Activated B cell treated with CpG ODN at 0.5 μM for 24 hours (primary cell): ENCODE measurements around the gene MED6. TPM values are rescaled to one million over a fixed set of nuclear protein-coding genes. Genes with fewer than 3 reads are reported as not detected.
A peak's percentile ranks its signal among the peaks of the same experiment; 100 is the strongest.

ENCODE experiments used
- ATAC-seq: fragments of 200-7000 bp; cut with Tn5 transposase; one replicate; pipeline ENCODE4 v1.10.0; 2021; ENCODE audit warnings: low read depth, mild to moderate bottlenecking, moderate library complexity
- CTCF ChIA-PET: fragments of 350-600 bp; sonication (Branson Sonifier 250); formaldehyde crosslinking; loops from one replicate; lab custom pipeline; 2021; ENCODE audit warnings: antibody characterized with exemption; lab: Charles Lee
- POLR2A ChIA-PET: fragments of 350-600 bp; sonication (Branson Sonifier 250); formaldehyde crosslinking; loops from one replicate; lab custom pipeline; 2021; ENCODE audit warnings: antibody characterized with exemption; lab: Charles Lee
- DNase-seq: peaks from one replicate; pipeline ENCODE4 v3.0.0; 2022
- H3K27ac Mint-ChIP-seq: one replicate; pipeline ENCODE4 v1.8.0; 2020; ENCODE audit warnings: mixed read lengths
- H3K27me3 Mint-ChIP-seq: one replicate; pipeline ENCODE4 v1.8.0; 2021; ENCODE audit warnings: mixed read lengths
- H3K36me3 Mint-ChIP-seq: one replicate; pipeline ENCODE4 v1.8.0; 2021; ENCODE audit warnings: low read depth, mixed read lengths
- H3K4me1 Mint-ChIP-seq: one replicate; pipeline ENCODE4 v1.8.0; 2021; ENCODE audit warnings: mixed read lengths
- H3K4me3 Mint-ChIP-seq: one replicate; pipeline ENCODE4 v1.8.0; 2020; ENCODE audit warnings: mild to moderate bottlenecking, mixed read lengths
- H3K9me3 Mint-ChIP-seq: one replicate; pipeline ENCODE4 v1.8.0; 2020; ENCODE audit warnings: mixed read lengths
- CTCF ChIP-seq: fragments of 200-600 bp; IDR thresholded peaks from one replicate; pipeline ENCODE4 v1.8.0; 2022; ENCODE audit warnings: antibody characterized with exemption, mild to moderate bottlenecking
- intact Hi-C: fragments of 100-400 bp; cut with micrococcal nuclease; formaldehyde crosslinking; loops from one replicate; pipeline ENCODE4 v1.15.1; 2024
- total RNA-seq: library from RNA; stranded (reverse); gene quantifications from 2 replicates; pipeline ENCODE4 v1.2.3, GENCODE V29; 2022

MED6 gene
- total RNA-seq, 1 donor from 2014 or later, result 50.5 TPM

GRCh38 chr14:70619708-70620107 is 19.3 kb upstream of the MED6 start:
- ChIA-PET CTCF (interaction anchor here (1.0 to 7.9 kb wide), 3 partner anchors 93 to 198 kb away, joined by 3 to 124 read pairs (median 14); no protein-coding TSS in a partner anchor), POLR2A (no interaction called here)
- no peak for DNase-seq
- Mint-ChIP-seq H3K27me3 (no peaks in the 10 kb centered on the region), H3K4me3 (no peak overlapping the region), H3K9me3 (no peaks in the 10 kb centered on the region), H3K27ac (no peak overlapping the region), H3K4me1 (peaks cover 11% of the 10 kb centered on the region), H3K36me3 (peaks cover 9% of the 10 kb centered on the region)
- no peak for TF ChIP-seq CTCF
- intact Hi-C loops, result no loop called here
- ATAC-seq, result no peak

GRCh38 chr14:70618314-70618713 is 17.9 kb upstream of the MED6 start:
- ATAC-seq (no peak), DNase-seq (no peak)
- H3K9me3 Mint-ChIP-seq, result no peaks in the 10 kb centered on the region
- H3K27ac Mint-ChIP-seq, result no peak overlapping the region
- no peaks in the 10 kb centered on the region for H3K27me3 Mint-ChIP-seq
- no peak for TF ChIP-seq CTCF
- H3K4me3 Mint-ChIP-seq, result no peak overlapping the region
- H3K4me1 Mint-ChIP-seq, result peaks cover 3% of the 10 kb centered on the region
- H3K36me3 Mint-ChIP-seq, result peaks cover 6% of the 10 kb centered on the region
- ChIA-PET CTCF (interaction anchor here (2.7 kb wide), 1 partner anchor 95 kb away, joined by 14 read pairs; no protein-coding TSS in a partner anchor), POLR2A (no interaction called here)
- intact Hi-C loops, result no loop called here

- ChIA-PET POLR2A (no interaction called here), CTCF (interaction anchor here (2.7 kb wide), 1 partner anchor 96 kb away, joined by 14 read pairs; no protein-coding TSS in a partner anchor)
- Mint-ChIP-seq H3K4me3 (no peak overlapping the region), H3K4me1 (no peaks in the 10 kb centered on the region), H3K27me3 (no peaks in the 10 kb centered on the region), H3K27ac (no peak overlapping the region), H3K9me3 (no peaks in the 10 kb centered on the region), H3K36me3 (peaks cover 3% of the 10 kb centered on the region)
- no peak for DNase-seq
- intact Hi-C loops, result no loop called here
- no peak for TF ChIP-seq CTCF
- ATAC-seq, result no peak
Observed at GRCh38 chr14:70616646-70617045, 16.2 kb upstream of the MED6 start.

- no peaks in the 10 kb centered on the region for H3K27me3 Mint-ChIP-seq
Observed at GRCh38 chr14:70611216-70611615, 10.8 kb upstream of the MED6 start.

GRCh38 chr14:70602254-70602653 is 1.8 kb upstream of the MED6 start:
- Mint-ChIP-seq H3K4me1 (peaks cover 43% of the 10 kb centered on the region), H3K36me3 (peaks cover 9% of the 10 kb centered on the region), H3K27ac (no peak overlapping the region), H3K27me3 (no peaks in the 10 kb centered on the region), H3K9me3 (no peaks in the 10 kb centered on the region), H3K4me3 (no peak overlapping the region)
- ATAC-seq (peak; percentile 29), DNase-seq (no peak)
- intact Hi-C loops, result no loop called here
- POLR2A ChIA-PET, result interaction anchor here (2.5 to 2.7 kb wide), 2 partner anchors 39 to 207 kb away, joined by 8 to 15 read pairs; partner anchors contain the start of genes MAP3K9 and TTC9
- TF ChIP-seq CTCF, result no peak
- CTCF ChIA-PET, result interaction anchor here (1.4 to 1.9 kb wide), 2 partner anchors 111 to 216 kb away, joined by 5 to 9 read pairs; no protein-coding TSS in a partner anchor

More at GRCh38 chr14:70611216-70611615, 10.8 kb upstream of the MED6 start:
- H3K36me3 Mint-ChIP-seq, result peaks cover 4% of the 10 kb centered on the region
- TF ChIP-seq CTCF, result no peak
- intact Hi-C loops, result no loop called here
- H3K4me1 Mint-ChIP-seq, result no peaks in the 10 kb centered on the region
- H3K9me3 Mint-ChIP-seq, result no peaks in the 10 kb centered on the region
- no peak for ATAC-seq
- no peak for DNase-seq
- H3K27ac Mint-ChIP-seq, result no peak overlapping the region
- CTCF ChIA-PET, result no interaction called here
- POLR2A ChIA-PET, result no interaction called here
- H3K4me3 Mint-ChIP-seq, result no peak overlapping the region
